ENCODE measurements around the gene C5orf15.

Gene C5orf15

GRCh38 chr5:133919148-133920136, 49.0 kb downstream of the C5orf15 start:
- no peak for DNase-seq

GRCh38 chr5:133918731-133919130, 49.7 kb downstream of the C5orf15 start:
- no peak for DNase-seq

- DNase-seq: no peak
Measured at GRCh38 chr5:133918316-133918715, 50.1 kb downstream of the C5orf15 start.

- no peak for DNase-seq
Measured at GRCh38 chr5:133917785-133918184, 50.6 kb downstream of the C5orf15 start.

GRCh38 chr5:133916914-133917313, 51.5 kb downstream of the C5orf15 start:
- no peak for DNase-seq

- DNase-seq: no peak
Measured at GRCh38 chr5:133916479-133916878, 51.9 kb downstream of the C5orf15 start.

GRCh38 chr5:133914434-133914833, 54.0 kb downstream of the C5orf15 start:
- DNase-seq: no peak

GRCh38 chr5:133913413-133914155, 54.8 kb downstream of the C5orf15 start:
- no peak for DNase-seq

- DNase-seq: no peak
Measured at GRCh38 chr5:133912951-133913350, 55.5 kb downstream of the C5orf15 start.

- no peak for DNase-seq
Measured at GRCh38 chr5:133910571-133910970, 57.9 kb downstream of the C5orf15 start.

- DNase-seq: no peak
Measured at GRCh38 chr5:133909603-133910002, 58.8 kb downstream of the C5orf15 start.

- no peak for DNase-seq
Measured at GRCh38 chr5:133907075-133907474, 61.4 kb downstream of the C5orf15 start.

GRCh38 chr5:133906303-133906702, 62.1 kb downstream of the C5orf15 start:
- DNase-seq: no peak
